HEK293 (cell line): ENCODE data around the gene CHRNA9.

ENCODE experiments used
- YY1 ChIP-seq: fragments of 450-650 bp; formaldehyde crosslinking; IDR thresholded peaks from 2 replicates; pipeline ENCODE4 v1.5.1; 2018; ENCODE audit warnings: missing biosample characterization, missing genetic modification characterization
- ZEB2 ChIP-seq: fragments of 450-650 bp; formaldehyde crosslinking; IDR thresholded peaks from 2 replicates; pipeline ENCODE4 v1.5.1; 2016; ENCODE audit warnings: missing biosample characterization, missing genetic modification characterization
- ZNF391 ChIP-seq: fragments of 450-650 bp; formaldehyde crosslinking; IDR thresholded peaks from 2 replicates; pipeline ENCODE4 v1.5.1; 2016; ENCODE audit warnings: low read depth, missing biosample characterization, missing genetic modification characterization, borderline replicate concordance
- ZNF423 ChIP-seq: fragments of 450-650 bp; formaldehyde crosslinking; IDR thresholded peaks from 2 replicates; pipeline ENCODE4 v1.5.1; 2016; ENCODE audit warnings: missing biosample characterization, missing genetic modification characterization
- ZSCAN16 ChIP-seq: fragments of 450-650 bp; formaldehyde crosslinking; IDR thresholded peaks from 2 replicates; pipeline ENCODE4 v1.5.1; 2016; ENCODE audit warnings: missing biosample characterization, missing genetic modification characterization
- TF ChIP-seq, protein P1 (sequence below): fragments of 450-650 bp; formaldehyde crosslinking; IDR thresholded peaks from 2 replicates; pipeline ENCODE4 v1.5.1; 2016; ENCODE audit warnings: missing biosample characterization, missing genetic modification characterization, low read depth
- TF ChIP-seq, protein P2 (sequence below): fragments of 450-650 bp; formaldehyde crosslinking; IDR thresholded peaks from 2 replicates; pipeline ENCODE4 v1.5.1; 2016; ENCODE audit warnings: missing biosample characterization, missing genetic modification characterization
- TF ChIP-seq, protein P3 (sequence below): fragments of 450-650 bp; formaldehyde crosslinking; IDR thresholded peaks from 2 replicates; pipeline ENCODE4 v1.5.1; 2016; ENCODE audit warnings: missing biosample characterization, missing genetic modification characterization

DNA sequence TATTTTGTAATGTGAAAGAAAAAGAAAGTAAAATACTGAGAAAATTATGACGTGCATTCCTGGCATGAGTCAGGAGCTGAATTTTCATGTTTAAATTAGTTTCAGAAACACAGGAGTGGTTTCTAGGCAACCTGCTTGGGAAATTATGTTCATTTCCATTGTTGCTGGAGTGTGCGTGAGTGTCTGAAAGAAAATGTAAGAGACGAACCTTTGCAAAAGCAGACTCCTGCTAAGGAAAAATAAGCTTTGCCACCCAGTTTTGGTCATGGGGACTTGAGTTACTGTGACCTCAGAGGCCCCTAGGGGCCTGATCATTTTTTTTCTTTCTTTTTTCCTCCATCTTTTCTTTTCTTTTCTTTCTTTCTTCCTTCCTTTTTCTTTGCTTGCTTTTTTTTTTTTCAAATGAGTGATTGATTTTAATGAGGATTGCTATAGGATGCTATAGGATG lies 18.8 kb upstream of the CHRNA9 start:
- TF ChIP-seq ZSCAN16 (tag by site-specific recombination) (no peak), YY1 (no peak), ZNF423 (tag by site-specific recombination) (no peak), ZNF391 (tag by site-specific recombination) (no peak), ZEB2 (tag by site-specific recombination) (no peak)
- TF ChIP-seq, protein P1, sequence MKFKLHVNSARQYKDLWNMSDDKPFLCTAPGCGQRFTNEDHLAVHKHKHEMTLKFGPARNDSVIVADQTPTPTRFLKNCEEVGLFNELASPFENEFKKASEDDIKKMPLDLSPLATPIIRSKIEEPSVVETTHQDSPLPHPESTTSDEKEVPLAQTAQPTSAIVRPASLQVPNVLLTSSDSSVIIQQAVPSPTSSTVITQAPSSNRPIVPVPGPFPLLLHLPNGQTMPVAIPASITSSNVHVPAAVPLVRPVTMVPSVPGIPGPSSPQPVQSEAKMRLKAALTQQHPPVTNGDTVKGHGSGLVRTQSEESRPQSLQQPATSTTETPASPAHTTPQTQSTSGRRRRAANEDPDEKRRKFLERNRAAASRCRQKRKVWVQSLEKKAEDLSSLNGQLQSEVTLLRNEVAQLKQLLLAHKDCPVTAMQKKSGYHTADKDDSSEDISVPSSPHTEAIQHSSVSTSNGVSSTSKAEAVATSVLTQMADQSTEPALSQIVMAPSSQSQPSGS (tag by site-specific recombination), result no peak
- TF ChIP-seq, protein P2, sequence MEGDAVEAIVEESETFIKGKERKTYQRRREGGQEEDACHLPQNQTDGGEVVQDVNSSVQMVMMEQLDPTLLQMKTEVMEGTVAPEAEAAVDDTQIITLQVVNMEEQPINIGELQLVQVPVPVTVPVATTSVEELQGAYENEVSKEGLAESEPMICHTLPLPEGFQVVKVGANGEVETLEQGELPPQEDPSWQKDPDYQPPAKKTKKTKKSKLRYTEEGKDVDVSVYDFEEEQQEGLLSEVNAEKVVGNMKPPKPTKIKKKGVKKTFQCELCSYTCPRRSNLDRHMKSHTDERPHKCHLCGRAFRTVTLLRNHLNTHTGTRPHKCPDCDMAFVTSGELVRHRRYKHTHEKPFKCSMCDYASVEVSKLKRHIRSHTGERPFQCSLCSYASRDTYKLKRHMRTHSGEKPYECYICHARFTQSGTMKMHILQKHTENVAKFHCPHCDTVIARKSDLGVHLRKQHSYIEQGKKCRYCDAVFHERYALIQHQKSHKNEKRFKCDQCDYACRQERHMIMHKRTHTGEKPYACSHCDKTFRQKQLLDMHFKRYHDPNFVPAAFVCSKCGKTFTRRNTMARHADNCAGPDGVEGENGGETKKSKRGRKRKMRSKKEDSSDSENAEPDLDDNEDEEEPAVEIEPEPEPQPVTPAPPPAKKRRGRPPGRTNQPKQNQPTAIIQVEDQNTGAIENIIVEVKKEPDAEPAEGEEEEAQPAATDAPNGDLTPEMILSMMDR (tag by site-specific recombination), result no peak
- TF ChIP-seq, protein P3, sequence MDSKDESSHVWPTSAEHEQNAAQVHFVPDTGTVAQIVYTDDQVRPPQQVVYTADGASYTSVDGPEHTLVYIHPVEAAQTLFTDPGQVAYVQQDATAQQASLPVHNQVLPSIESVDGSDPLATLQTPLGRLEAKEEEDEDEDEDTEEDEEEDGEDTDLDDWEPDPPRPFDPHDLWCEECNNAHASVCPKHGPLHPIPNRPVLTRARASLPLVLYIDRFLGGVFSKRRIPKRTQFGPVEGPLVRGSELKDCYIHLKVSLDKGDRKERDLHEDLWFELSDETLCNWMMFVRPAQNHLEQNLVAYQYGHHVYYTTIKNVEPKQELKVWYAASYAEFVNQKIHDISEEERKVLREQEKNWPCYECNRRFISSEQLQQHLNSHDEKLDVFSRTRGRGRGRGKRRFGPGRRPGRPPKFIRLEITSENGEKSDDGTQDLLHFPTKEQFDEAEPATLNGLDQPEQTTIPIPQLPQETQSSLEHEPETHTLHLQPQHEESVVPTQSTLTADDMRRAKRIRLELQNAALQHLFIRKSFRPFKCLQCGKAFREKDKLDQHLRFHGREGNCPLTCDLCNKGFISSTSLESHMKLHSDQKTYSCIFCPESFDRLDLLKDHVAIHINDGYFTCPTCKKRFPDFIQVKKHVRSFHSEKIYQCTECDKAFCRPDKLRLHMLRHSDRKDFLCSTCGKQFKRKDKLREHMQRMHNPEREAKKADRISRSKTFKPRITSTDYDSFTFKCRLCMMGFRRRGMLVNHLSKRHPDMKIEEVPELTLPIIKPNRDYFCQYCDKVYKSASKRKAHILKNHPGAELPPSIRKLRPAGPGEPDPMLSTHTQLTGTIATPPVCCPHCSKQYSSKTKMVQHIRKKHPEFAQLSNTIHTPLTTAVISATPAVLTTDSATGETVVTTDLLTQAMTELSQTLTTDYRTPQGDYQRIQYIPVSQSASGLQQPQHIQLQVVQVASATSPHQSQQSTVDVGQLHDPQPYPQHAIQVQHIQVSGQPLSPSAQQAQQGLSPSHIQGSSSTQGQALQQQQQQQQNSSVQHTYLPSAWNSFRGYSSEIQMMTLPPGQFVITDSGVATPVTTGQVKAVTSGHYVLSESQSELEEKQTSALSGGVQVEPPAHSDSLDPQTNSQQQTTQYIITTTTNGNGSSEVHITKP (tag by site-specific recombination), result no peak
